HepG2 (cell line): Measurements from ENCODE around the gene STARD10. TPM values are rescaled to one million over a fixed set of nuclear protein-coding genes. Genes with fewer than 3 reads are reported as not detected.

Source experiments
- ATAC-seq: fragments of 200-7000 bp; cut with Tn5 transposase; 3 replicates; pipeline ENCODE4 v1.9.1; 2020; ENCODE audit warnings: mild to moderate bottlenecking, moderate library complexity
- BruUV-seq: library from RNA; stranded (reverse); fragments of 400-500 nt; replicated peaks from 2 replicates; lab custom pipeline; 2021; lab: Mats Ljungman, UMichigan
- CTCF ChIA-PET: fragments of 300-600 bp; formaldehyde crosslinking; extraction: SDS; loops from one replicate; lab custom pipeline; 2021; ENCODE audit warnings: low total read pairs, inconsistent platforms, low intra/inter-chr PET ratio; lab: Yijun Ruan, JAX
- POLR2A ChIA-PET: fragments of 350-600 bp; sonication (Branson Sonifier 250); formaldehyde crosslinking; loops from one replicate; lab custom pipeline; 2020; ENCODE audit warnings: antibody characterized with exemption, inconsistent platforms; lab: Yijun Ruan, JAX
- DNase-seq: peaks from one replicate; pipeline ENCODE4 v3.0.0-alpha.2; 2015; ENCODE audit warnings: low spot score
- FAIRE-seq: peaks from 3 replicates; lab custom pipeline; 2011; peaks lifted over from hg19 to GRCh38; lab: Jason Lieb, UNC
- H2AFZ ChIP-seq: one replicate; pipeline ENCODE4 v1.6.1; 2011; ENCODE audit warnings: low read length, inconsistent platforms
- H3K27ac ChIP-seq: fragments of 300-600 bp; 3 replicates; pipeline ENCODE4 v1.8.0; 2011; ENCODE audit warnings: mixed run types, mild to moderate bottlenecking, mixed read lengths, low read length, inconsistent platforms; ENCODE audit not compliant: insufficient read depth; ENCODE audit errors: extremely low read length
- H3K27me3 ChIP-seq, 2 experiments: fragments of 200-600 bp in 1 of 2; 2 replicates in 1 of 2; 3 replicates in 1 of 2; pipeline versions ENCODE4 v1.6.0 to v1.8.0; 2011; ENCODE audit warnings: low read length in 2 of 2, mild to moderate bottlenecking in 2 of 2, moderate library complexity in 2 of 2, inconsistent platforms in 1 of 2; ENCODE audit not compliant: insufficient read depth in 2 of 2, control insufficient read depth in 1 of 2
- H3K36me3 ChIP-seq, 2 experiments: fragments of 200-600 bp in 1 of 2; replicated peaks in 1 of 2; 2 replicates in 1 of 2; 3 replicates in 1 of 2; pipeline versions ENCODE4 v1.5.1 to v1.8.0; 2011; ENCODE audit warnings: low read length in 2 of 2, inconsistent platforms in 1 of 2; ENCODE audit not compliant: insufficient read depth in 2 of 2, control insufficient read depth in 1 of 2
- H3K4me1 ChIP-seq: 2 replicates; pipeline ENCODE4 v1.5.1; 2012; ENCODE audit warnings: low read length, inconsistent platforms; ENCODE audit not compliant: insufficient read depth
- H3K4me2 ChIP-seq: 2 replicates; pipeline ENCODE4 v1.6.0; 2011; ENCODE audit warnings: low read depth, low read length, inconsistent platforms
- H3K4me3 ChIP-seq, 3 experiments: fragments of 200-600 bp in 1 of 3; sonication (generic), shearing (Covaris generic) in 1 of 3; replicated peaks in 1 of 3; 2 replicates each; pipeline ENCODE4 v1.5.1; 2011 to 2016; ENCODE audit warnings: low read length in 3 of 3, inconsistent platforms in 2 of 3, low read depth in 2 of 3, mild to moderate bottlenecking in 2 of 3, control low read depth in 1 of 3, mixed read lengths in 1 of 3; ENCODE audit not compliant: insufficient read depth in 1 of 3
- H3K79me2 ChIP-seq: one replicate; pipeline ENCODE4 v1.6.1; 2011; ENCODE audit warnings: low read length, inconsistent platforms; ENCODE audit not compliant: insufficient read depth
- H3K9ac ChIP-seq: 2 replicates; pipeline ENCODE4 v1.6.0; 2011; ENCODE audit warnings: mild to moderate bottlenecking, low read depth, low read length, inconsistent platforms; ENCODE audit not compliant: insufficient read depth
- H3K9me3 ChIP-seq: 2 replicates; pipeline ENCODE4 v1.5.1; 2012; ENCODE audit warnings: mild to moderate bottlenecking, low read length
- H4K20me1 ChIP-seq: 2 replicates; pipeline ENCODE4 v1.6.0; 2011; ENCODE audit warnings: inconsistent platforms, mild to moderate bottlenecking, low read length, moderate library complexity; ENCODE audit not compliant: insufficient read depth
- SAFB2 ChIP-seq: sonication (generic); formaldehyde crosslinking; IDR thresholded peaks from 2 replicates; pipeline ENCODE4 v1.5.1; 2020; ENCODE audit warnings: missing genetic modification reagents, low read depth, mild to moderate bottlenecking, borderline replicate concordance
- WGBS: methylation state at CpG from one replicate; pipeline ENCODE4 v1.1.6; 2017; ENCODE audit warnings: low lambda C conversion rate; 5-methylcytosine and 5-hydroxymethylcytosine counted together
- in situ Hi-C: cut with HindIII; loops from 2 replicates; pipeline ENCODE4 v1.10.0; 2017; ENCODE audit warnings: low pct_unique_long_range_greater_than_20kb; ENCODE audit not compliant: extremely low pct_ligation_motif_present
- intact Hi-C: fragments of 100-400 bp; cut with micrococcal nuclease; formaldehyde crosslinking; loops from one replicate; pipeline ENCODE4 v1.10.0; 2022; ENCODE audit not compliant: unreplicated experiment
- polyA plus RNA-seq, 8 experiments: library from polyadenylated mRNA; depleted of rRNA in 3 of 8; stranded (reverse) in 7 of 8; unstranded in 1 of 8; fragments of >200 nt; fragmentation: Illumina TruSeq in 4 of 8; extraction: Trizol in 4 of 8; gene quantifications; 2 replicates each; pipeline versions ENCODE4 v1.2.1 to v1.2.3, GENCODE V29; 2011 to 2016; ENCODE audit warnings: low read depth in 4 of 8, missing spikeins in 1 of 8, mixed read lengths in 1 of 8; ENCODE audit not compliant: insufficient read depth in 1 of 8
- total RNA-seq, 5 experiments: library from RNA; depleted of rRNA; stranded (reverse); fragments of >200 nt; fragmentation: Illumina TruSeq; extraction: Trizol; gene quantifications; 2 replicates each; pipeline ENCODE4 v1.2.3, GENCODE V29; 2016; ENCODE audit warnings: low read depth in 1 of 5
- TF ChIP-seq, protein P1 (sequence below), 2 experiments: sonication (generic) in 1 of 2; formaldehyde crosslinking in 1 of 2; IDR thresholded peaks; 2 replicates each; pipeline versions ENCODE4 v1.4.0 to v1.6.1; 2018 to 2020; ENCODE audit warnings: missing genetic modification reagents in 2 of 2, borderline replicate concordance in 1 of 2, low read depth in 1 of 2, mild to moderate bottlenecking in 1 of 2, missing biosample characterization in 1 of 2
- TF ChIP-seq, protein P2 (sequence below): sonication (generic); formaldehyde crosslinking; conservative IDR thresholded peaks from 2 replicates; pipeline ENCODE4 v1.8.0; 2022; ENCODE audit warnings: low read depth, missing genetic modification reagents

Gene STARD10
- total and polyA plus RNA-seq, 2 of the 13 experiments (the other 11 are each of a cell fraction or from before 2014, with no cell fraction given) = 260 to 341 TPM

DNA sequence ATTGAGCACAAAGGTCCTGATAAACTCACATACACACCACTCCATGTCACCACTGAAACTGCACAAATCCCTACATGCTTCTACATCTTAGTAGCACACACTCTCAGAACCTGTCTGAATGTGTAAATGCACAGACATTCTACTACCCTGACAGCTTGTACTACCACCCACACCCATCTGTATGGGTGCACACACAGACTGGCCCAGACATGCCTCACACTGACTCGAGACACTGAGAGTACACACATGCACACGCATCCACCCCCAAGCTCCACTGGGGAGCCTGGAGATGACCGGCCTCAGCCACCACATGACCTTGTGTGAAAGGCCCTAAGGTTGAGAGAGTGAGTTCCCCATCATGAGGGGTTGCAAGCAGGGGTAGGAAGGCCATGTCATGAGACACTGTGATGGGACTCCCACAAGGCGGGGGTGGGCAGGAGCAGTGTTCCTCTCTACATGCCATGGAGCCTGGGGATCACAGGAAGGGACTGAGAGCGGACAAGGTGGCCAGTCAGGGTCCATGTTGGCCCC is 69.8 kb downstream of the STARD10 start:
- Histone ChIP-seq H2AFZ (no peak overlapping the region), H3K27ac (no peak overlapping the region), H3K27me3 (no peaks in the 10 kb centered on the region), H3K4me1 (no peaks in the 10 kb centered on the region), H3K36me3 (peaks cover 38 to 72% of the 10 kb centered on the region in 2 experiments; a peak in 4 of 5 replicates), H3K79me2 (peaks cover 54% of the 10 kb centered on the region), H4K20me1 (peaks cover 18% of the 10 kb centered on the region; the same call in 1 of the 2 replicates), H3K4me2 (no peak overlapping the region), H3K4me3 (no peak overlapping the region), H3K9me3 (no peaks in the 10 kb centered on the region), H3K9ac (no peak overlapping the region)
- intact Hi-C loops (no loop called here), in situ Hi-C loops (no loop called here)
- FAIRE-seq (no peak), DNase-seq (no peak), ATAC-seq (no peak)
- no TSS peak for BruUV-seq
- no peak for TF ChIP-seq SAFB2 (CRISPR knock-in tag)
- TF ChIP-seq, protein P1, sequence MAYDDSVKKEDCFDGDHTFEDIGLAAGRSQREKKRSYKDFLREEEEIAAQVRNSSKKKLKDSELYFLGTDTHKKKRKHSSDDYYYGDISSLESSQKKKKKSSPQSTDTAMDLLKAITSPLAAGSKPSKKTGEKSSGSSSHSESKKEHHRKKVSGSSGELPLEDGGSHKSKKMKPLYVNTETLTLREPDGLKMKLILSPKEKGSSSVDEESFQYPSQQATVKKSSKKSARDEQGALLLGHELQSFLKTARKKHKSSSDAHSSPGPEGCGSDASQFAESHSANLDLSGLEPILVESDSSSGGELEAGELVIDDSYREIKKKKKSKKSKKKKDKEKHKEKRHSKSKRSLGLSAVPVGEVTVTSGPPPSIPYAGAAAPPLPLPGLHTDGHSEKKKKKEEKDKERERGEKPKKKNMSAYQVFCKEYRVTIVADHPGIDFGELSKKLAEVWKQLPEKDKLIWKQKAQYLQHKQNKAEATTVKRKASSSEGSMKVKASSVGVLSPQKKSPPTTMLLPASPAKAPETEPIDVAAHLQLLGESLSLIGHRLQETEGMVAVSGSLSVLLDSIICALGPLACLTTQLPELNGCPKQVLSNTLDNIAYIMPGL (CRISPR knock-in tag; IDR thresholded peaks at IDR 0.05; ENCODE audit: borderline replicate concordance in 1 of 2, low read depth in 1 of 2) = no peak
- TF ChIP-seq, protein P2, sequence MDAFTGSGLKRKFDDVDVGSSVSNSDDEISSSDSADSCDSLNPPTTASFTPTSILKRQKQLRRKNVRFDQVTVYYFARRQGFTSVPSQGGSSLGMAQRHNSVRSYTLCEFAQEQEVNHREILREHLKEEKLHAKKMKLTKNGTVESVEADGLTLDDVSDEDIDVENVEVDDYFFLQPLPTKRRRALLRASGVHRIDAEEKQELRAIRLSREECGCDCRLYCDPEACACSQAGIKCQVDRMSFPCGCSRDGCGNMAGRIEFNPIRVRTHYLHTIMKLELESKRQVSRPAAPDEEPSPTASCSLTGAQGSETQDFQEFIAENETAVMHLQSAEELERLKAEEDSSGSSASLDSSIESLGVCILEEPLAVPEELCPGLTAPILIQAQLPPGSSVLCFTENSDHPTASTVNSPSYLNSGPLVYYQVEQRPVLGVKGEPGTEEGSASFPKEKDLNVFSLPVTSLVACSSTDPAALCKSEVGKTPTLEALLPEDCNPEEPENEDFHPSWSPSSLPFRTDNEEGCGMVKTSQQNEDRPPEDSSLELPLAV (CRISPR knock-in tag) = no peak
- CTCF ChIA-PET = no interaction called here
- 96% methylated on average over 5 of the region's 5 CpGs for WGBS
- POLR2A ChIA-PET = no interaction called here
